HG02870 (cell line): ENCODE data around the gene SEMA4A.

Experiments
- ATAC-seq: cut with Tn5 transposase; IDR thresholded peaks from one replicate; pipeline ENCODE4 v1.9.1; 2021; ENCODE audit warnings: mild to moderate bottlenecking, moderate library complexity; ENCODE audit not compliant: unreplicated experiment

Gene SEMA4A

DNA sequence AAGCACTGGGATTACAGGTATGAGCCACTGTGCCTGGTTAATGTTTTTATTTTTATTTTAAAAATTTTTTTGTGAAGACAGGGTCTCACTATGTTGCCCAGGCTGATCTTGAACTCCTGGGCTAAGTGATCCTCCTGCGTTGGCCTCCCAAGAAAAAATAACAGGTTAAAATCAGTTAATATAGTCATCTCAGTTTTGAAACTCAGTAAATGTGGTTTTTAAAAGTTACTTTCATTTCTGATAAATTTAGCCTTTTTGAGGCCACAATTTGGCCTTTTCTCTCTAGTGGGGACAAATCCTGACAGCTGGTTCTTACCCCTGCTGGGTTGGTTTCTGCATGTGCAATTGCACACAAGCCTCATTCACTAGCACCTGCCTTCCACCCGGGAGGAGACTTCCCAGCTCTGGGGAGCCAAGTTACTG lies 72.7 kb downstream of the SEMA4A start:
- peak; percentile 76 for ATAC-seq

DNA sequence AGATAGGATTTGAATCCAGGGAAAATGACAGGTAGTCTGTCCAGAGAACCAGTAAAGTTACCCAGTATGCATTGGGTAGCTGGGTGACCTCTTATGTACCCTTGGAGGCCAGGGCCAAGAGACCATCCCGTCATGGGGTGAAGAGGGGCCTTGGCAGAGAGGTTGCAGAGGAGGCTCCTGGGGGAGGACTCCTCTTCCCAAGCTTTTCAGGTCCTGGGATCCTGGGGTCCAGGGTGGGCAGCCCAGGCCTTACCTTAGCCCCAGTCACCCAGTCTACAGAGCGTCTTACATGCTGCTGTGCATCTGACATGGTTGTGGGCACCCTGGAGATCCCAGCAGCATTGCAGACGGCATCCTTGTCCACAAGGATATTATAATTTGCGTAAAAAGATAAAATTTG lies 73.4 kb downstream of the SEMA4A start:
- no peak for ATAC-seq
